ENCODE measurements around the gene ODC1.
A peak's percentile ranks its signal among the peaks of the same experiment; 100 is the strongest.

Gene ODC1

GRCh38 chr2:10433264-10433946 is 14.7 kb downstream of the ODC1 start:
- DNase-seq, result no peak

GRCh38 chr2:10432311-10433181 is 15.6 kb downstream of the ODC1 start:
- DNase-seq, result peak; percentile 71

- peak; percentile 36 for DNase-seq
Measured at GRCh38 chr2:10431797-10432196, 16.3 kb downstream of the ODC1 start.

- no peak for DNase-seq
Measured at GRCh38 chr2:10430886-10431622, 17.1 kb downstream of the ODC1 start.

GRCh38 chr2:10428924-10429323 is 19.2 kb downstream of the ODC1 start:
- DNase-seq, result no peak

- no peak for DNase-seq
Measured at GRCh38 chr2:10428355-10428754, 19.8 kb downstream of the ODC1 start.

GRCh38 chr2:10427618-10427949 is 20.5 kb downstream of the ODC1 start:
- DNase-seq, result no peak

GRCh38 chr2:10426726-10427617 is 21.2 kb downstream of the ODC1 start:
- DNase-seq, result no peak

GRCh38 chr2:10425699-10426098 is 22.4 kb downstream of the ODC1 start:
- no peak for DNase-seq

- no peak for DNase-seq
Measured at GRCh38 chr2:10424916-10425505, 23.1 kb downstream of the ODC1 start.

GRCh38 chr2:10424051-10424450 is 24.1 kb downstream of the ODC1 start:
- no peak for DNase-seq

GRCh38 chr2:10423400-10423774 is 24.7 kb downstream of the ODC1 start:
- no peak for DNase-seq

- no peak for DNase-seq
Measured at GRCh38 chr2:10422732-10423399, 25.3 kb downstream of the ODC1 start.

- no peak for DNase-seq
Measured at GRCh38 chr2:10422251-10422650, 25.9 kb downstream of the ODC1 start.

GRCh38 chr2:10419553-10420257 is 28.4 kb downstream of the ODC1 start:
- no peak for DNase-seq

GRCh38 chr2:10417551-10418335 is 30.4 kb downstream of the ODC1 start:
- DNase-seq, result no peak

GRCh38 chr2:10415640-10416039 is 32.5 kb downstream of the ODC1 start:
- no peak for DNase-seq

GRCh38 chr2:10415048-10415447 is 33.1 kb downstream of the ODC1 start:
- DNase-seq, result no peak

GRCh38 chr2:10414591-10414990 is 33.5 kb downstream of the ODC1 start:
- no peak for DNase-seq

- DNase-seq, result no peak
Measured at GRCh38 chr2:10413991-10414451, 34.1 kb downstream of the ODC1 start.

Measured in hematopoietic multipotent progenitor cell treated with erythropoietin and hydrocortisone succinate and interleukin-3 and kit ligand, for 4 days (in vitro differentiated cells).